Vagina (tissue), 2 donors: Measurements from ENCODE around the gene MYRF.

Experiments used
- CTCF ChIP-seq, 3 experiments: fragments of 450-650 bp in 2 of 3; fragments of 200-600 bp in 1 of 3; sonication (generic) in 1 of 3; IDR thresholded peaks; one replicate each; pipeline ENCODE4 v1.5.1; 2017 to 2019; ENCODE audit warnings: antibody characterized with exemption in 3 of 3, mild to moderate bottlenecking in 2 of 3, moderate library complexity in 2 of 3
- POLR2A ChIP-seq, 2 donors: fragments of 450-650 bp; IDR thresholded peaks; one replicate each; pipeline ENCODE4 v1.6.1; 2017; ENCODE audit warnings: antibody characterized with exemption in 2 of 2, mild to moderate bottlenecking in 2 of 2, moderate library complexity in 2 of 2
- POLR2AphosphoS5 ChIP-seq, 2 donors: sonication (generic); formaldehyde crosslinking; IDR thresholded peaks; one replicate each; pipeline ENCODE4 v1.9.0; 2017; ENCODE audit warnings: antibody characterized with exemption in 2 of 2, mild to moderate bottlenecking in 2 of 2, low read depth in 1 of 2; ENCODE audit not compliant: insufficient read depth in 1 of 2

DNA sequence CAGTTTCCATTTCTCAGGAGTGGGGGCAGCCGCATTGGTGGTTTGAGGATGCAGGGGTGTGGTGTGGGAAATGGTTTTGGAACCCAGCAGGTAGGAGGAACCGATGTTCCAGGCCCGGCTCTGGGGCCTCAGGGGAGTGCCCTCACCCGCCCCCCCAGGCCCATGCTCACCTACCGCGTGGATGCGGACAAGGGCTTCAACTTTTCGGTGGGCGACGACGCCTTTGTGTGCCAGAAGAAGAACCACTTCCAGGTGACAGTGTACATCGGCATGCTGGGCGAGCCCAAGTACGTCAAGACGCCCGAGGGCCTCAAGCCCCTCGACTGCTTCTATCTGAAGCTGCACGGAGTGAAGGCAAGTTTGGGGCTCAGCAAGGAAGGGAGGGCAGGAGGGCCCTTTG lies 21.4 kb downstream of the MYRF start:
- TF ChIP-seq CTCF (IDR thresholded peaks at IDR 0.05): no peak
- no peak for TF ChIP-seq POLR2A (IDR thresholded peaks at IDR 0.05)
- no peak for TF ChIP-seq POLR2AphosphoS5 (IDR thresholded peaks at IDR 0.05; ENCODE audit: insufficient read depth in 1 of 2, low read depth in 1 of 2)
